Natural killer cell (primary cell): ENCODE results near the gene CLOCK. TPM values are rescaled to one million over a fixed set of nuclear protein-coding genes. Genes with fewer than 3 reads are reported as not detected.
A peak's percentile ranks its signal among the peaks of the same experiment; 100 is the strongest.

Source experiments
- ATAC-seq, 3 donors: fragments of 150-1000 bp in 2 of 3; fragments of 200-7000 bp in 1 of 3; cut with Tn5 transposase; 1 replicate in 1 of 3; 2 replicates in 2 of 3; pipeline ENCODE4 v1.10.0; 2021; ENCODE audit warnings: mild to moderate bottlenecking in 2 of 3, moderate library complexity in 2 of 3
- DNase-seq, 2 donors: peaks; one replicate each; pipeline versions ENCODE4 v3.0.0 to v3.0.0-alpha.2; 2013 to 2021; ENCODE audit warnings: mixed read lengths in 1 of 2
- H3K27ac ChIP-seq: one replicate; pipeline ENCODE4 v1.5.1; 2013; ENCODE audit warnings: mild to moderate bottlenecking, low read length
- H3K27me3 ChIP-seq: one replicate; pipeline ENCODE4 v1.6.1; 2013; ENCODE audit warnings: low read length; ENCODE audit not compliant: control insufficient read depth, insufficient read depth
- H3K36me3 ChIP-seq: one replicate; pipeline ENCODE4 v1.6.1; 2013; ENCODE audit warnings: low read length; ENCODE audit not compliant: control insufficient read depth, insufficient read depth
- H3K4me1 ChIP-seq: one replicate; pipeline ENCODE4 v1.6.1; 2013; ENCODE audit warnings: low read length; ENCODE audit not compliant: control insufficient read depth, insufficient read depth
- H3K4me3 ChIP-seq: one replicate; pipeline ENCODE4 v1.5.1; 2013; ENCODE audit warnings: low read length
- H3K9me3 ChIP-seq: one replicate; pipeline ENCODE4 v1.6.1; 2013; ENCODE audit warnings: low read length; ENCODE audit not compliant: control insufficient read depth, insufficient read depth
- H3K27ac Mint-ChIP-seq, 2 donors: one replicate each; pipeline ENCODE4 v1.8.0; 2022; ENCODE audit warnings: mild to moderate bottlenecking in 2 of 2, mixed read lengths in 2 of 2, moderate library complexity in 1 of 2
- H3K27me3 Mint-ChIP-seq, 2 donors: one replicate each; pipeline ENCODE4 v1.8.0; 2022; ENCODE audit warnings: low read depth in 2 of 2, mixed read lengths in 2 of 2
- H3K36me3 Mint-ChIP-seq: one replicate; pipeline ENCODE4 v1.8.0; 2022; ENCODE audit warnings: mixed read lengths
- H3K4me1 Mint-ChIP-seq, 2 donors: one replicate each; pipeline ENCODE4 v1.8.0; 2022; ENCODE audit warnings: mixed read lengths in 2 of 2
- H3K4me3 Mint-ChIP-seq: one replicate; pipeline ENCODE4 v1.8.0; 2022; ENCODE audit warnings: mild to moderate bottlenecking, moderate library complexity, mixed read lengths
- H3K9me3 Mint-ChIP-seq, 2 donors: one replicate each; pipeline ENCODE4 v1.8.0; 2022; ENCODE audit warnings: mixed read lengths in 2 of 2
- CTCF ChIP-seq: fragments of 200-600 bp; IDR thresholded peaks from one replicate; pipeline ENCODE4 v1.8.0; 2022; ENCODE audit warnings: antibody characterized with exemption
- WGBS: methylation state at CpG from one replicate; pipeline ENCODE4 v1.1.7; 2013; ENCODE audit warnings: missing lambda C conversion rate; ENCODE audit not compliant: insufficient coverage; 5-methylcytosine and 5-hydroxymethylcytosine counted together
- intact Hi-C: fragments of 100-400 bp; cut with micrococcal nuclease; formaldehyde crosslinking; loops from one replicate; pipeline ENCODE4 v1.14.2; 2022
- total RNA-seq, 4 donors: library from RNA; stranded (reverse); fragments of 120-200 nt in 1 of 4; gene quantifications; one replicate each; pipeline versions ENCODE4 v1.2.3 to v1.2.4, GENCODE V29; 2013 to 2022

Gene CLOCK
- total RNA-seq, 3 donors from 2014 or later (not counting 1 experiment from before 2014, with no cell fraction given), result 11.4 to 15.8 (median 13.4) TPM

DNA sequence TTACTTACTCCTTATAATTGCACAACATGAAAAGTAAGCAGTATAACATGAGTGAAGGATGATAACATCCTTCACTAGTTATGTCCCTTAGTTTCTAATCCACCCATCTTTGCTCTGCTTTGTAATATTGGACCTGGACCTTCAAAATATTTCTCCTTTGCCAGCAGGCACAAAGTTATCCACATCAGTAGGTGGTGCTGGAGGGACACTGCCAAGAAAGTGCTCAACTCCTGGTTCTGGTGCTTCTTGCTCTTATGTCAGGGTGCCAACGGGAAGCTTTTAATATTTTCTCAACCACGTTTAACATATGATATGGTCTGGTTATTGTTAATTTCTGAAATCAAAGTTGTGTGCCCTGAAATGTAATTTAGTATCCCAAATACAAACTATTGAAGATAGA, 101.9 kb downstream of the CLOCK start:
- H3K27me3 ChIP-seq, result no peaks in the 10 kb centered on the region
- H3K36me3 ChIP-seq, result peaks cover 40% of the 10 kb centered on the region
- no peak for TF ChIP-seq CTCF
- Mint-ChIP-seq H3K27me3 (no peaks in the 10 kb centered on the region), H3K36me3 (peaks cover 16% of the 10 kb centered on the region), H3K9me3 (no peaks in the 10 kb centered on the region), H3K27ac (no peak overlapping the region), H3K4me1 (peaks cover 0 to 13% of the 10 kb centered on the region in 2 donors), H3K4me3 (no peak overlapping the region)
- no peaks in the 10 kb centered on the region for H3K9me3 ChIP-seq
- DNase-seq (peak in 1 of 2 donors; percentile 28), ATAC-seq (no peak)
- H3K4me3 ChIP-seq, result no peak overlapping the region
- intact Hi-C loops, result no loop called here
- H3K27ac ChIP-seq, result no peak overlapping the region
- 100% methylated on average over 1 of the region's 2 CpGs for WGBS
- no peaks in the 10 kb centered on the region for H3K4me1 ChIP-seq

- no peak for DNase-seq
- no peak overlapping the region for H3K27ac ChIP-seq
- no peaks in the 10 kb centered on the region for H3K9me3 ChIP-seq
- 63% methylated on average over 1 of the region's 1 CpG for WGBS
- Mint-ChIP-seq H3K4me1 (peaks cover 0 to 13% of the 10 kb centered on the region in 2 donors), H3K4me3 (no peak overlapping the region), H3K27me3 (no peaks in the 10 kb centered on the region), H3K27ac (peak overlapping the region in 1 of 2 donors; percentile 8), H3K9me3 (no peaks in the 10 kb centered on the region), H3K36me3 (peaks cover 5% of the 10 kb centered on the region)
- no peak overlapping the region for H3K4me3 ChIP-seq
- peaks cover 36% of the 10 kb centered on the region for H3K36me3 ChIP-seq
- no peak for TF ChIP-seq CTCF
- intact Hi-C loops, result no loop called here
- H3K27me3 ChIP-seq, result no peaks in the 10 kb centered on the region
- H3K4me1 ChIP-seq, result no peaks in the 10 kb centered on the region
- ATAC-seq, result no peak
These were observed 104.2 kb downstream of the CLOCK start for GRCh38 chr4:55442541-55442940.

- no peak overlapping the region for H3K4me3 ChIP-seq
- Mint-ChIP-seq H3K9me3 (no peaks in the 10 kb centered on the region), H3K4me3 (no peak overlapping the region), H3K27me3 (no peaks in the 10 kb centered on the region), H3K4me1 (peaks cover under 1 to 13% of the 10 kb centered on the region in 2 donors), H3K36me3 (peaks cover 5% of the 10 kb centered on the region), H3K27ac (no peak overlapping the region)
- ATAC-seq (no peak), DNase-seq (no peak)
- 83% methylated on average over 2 of the region's 2 CpGs for WGBS
- no peaks in the 10 kb centered on the region for H3K9me3 ChIP-seq
- no peak for TF ChIP-seq CTCF
- intact Hi-C loops, result no loop called here
- no peaks in the 10 kb centered on the region for H3K4me1 ChIP-seq
- H3K27ac ChIP-seq, result no peak overlapping the region
- peaks cover 42% of the 10 kb centered on the region for H3K36me3 ChIP-seq
- H3K27me3 ChIP-seq, result no peaks in the 10 kb centered on the region
These were observed 105.9 kb downstream of the CLOCK start for GRCh38 chr4:55440786-55441185.

DNA sequence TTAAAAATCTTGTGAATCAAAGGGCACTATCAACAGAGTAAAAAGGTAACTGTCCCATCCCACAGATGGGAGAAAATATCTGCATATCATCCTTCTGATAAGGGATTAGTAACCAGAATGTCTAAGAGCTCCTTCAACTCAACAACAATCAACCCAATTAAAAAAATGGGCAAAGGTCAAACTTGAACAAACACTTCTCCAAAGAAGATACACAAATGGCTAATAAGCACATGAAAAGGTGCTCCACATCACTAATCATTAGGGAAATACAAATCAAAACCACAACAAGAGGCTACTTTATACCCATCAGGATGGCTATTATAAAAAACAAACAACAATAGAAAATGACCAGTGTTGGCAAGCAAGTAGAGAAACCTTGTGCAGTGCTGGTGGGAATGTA, 107.7 kb downstream of the CLOCK start:
- intact Hi-C loops, result no loop called here
- peaks cover 44% of the 10 kb centered on the region for H3K36me3 ChIP-seq
- no peaks in the 10 kb centered on the region for H3K27me3 ChIP-seq
- H3K9me3 ChIP-seq, result no peaks in the 10 kb centered on the region
- H3K27me3 Mint-ChIP-seq, result no peaks in the 10 kb centered on the region
- no peak overlapping the region for H3K27ac Mint-ChIP-seq
- no peak overlapping the region for H3K4me3 ChIP-seq
- no peak overlapping the region for H3K4me3 Mint-ChIP-seq
- peaks cover 5% of the 10 kb centered on the region for H3K36me3 Mint-ChIP-seq
- TF ChIP-seq CTCF, result no peak
- no peak overlapping the region for H3K27ac ChIP-seq
- H3K9me3 Mint-ChIP-seq, result no peaks in the 10 kb centered on the region
- ATAC-seq, result no peak
- H3K4me1 Mint-ChIP-seq, result peaks cover 9 to 23% of the 10 kb centered on the region in 2 donors
- DNase-seq, result no peak
- H3K4me1 ChIP-seq, result no peaks in the 10 kb centered on the region
